HepG2 (cell line): ENCODE measurements around the gene TCF19. TPM values are rescaled to one million over a fixed set of nuclear protein-coding genes. Genes with fewer than 3 reads are reported as not detected.
A peak's percentile ranks its signal among the peaks of the same experiment; 100 is the strongest.

Experiments used
- AFF4 ChIP-seq: sonication (generic); formaldehyde crosslinking; IDR thresholded peaks from 2 replicates; pipeline ENCODE4 v1.4.0; 2020; ENCODE audit warnings: missing genetic modification reagents
- FOXO1 ChIP-seq: sonication (generic); formaldehyde crosslinking; IDR thresholded peaks from 2 replicates; pipeline ENCODE4 v1.4.0; 2020; ENCODE audit warnings: missing genetic modification reagents
- NONO ChIP-seq, 2 experiments: fragments of 450-650 bp in 1 of 2; sonication (generic) in 1 of 2; formaldehyde crosslinking in 1 of 2; IDR thresholded peaks in 1 of 2; conservative IDR thresholded peaks in 1 of 2; 2 replicates each; pipeline versions ENCODE4 v1.6.1 to v1.8.0; 2017 to 2022; ENCODE audit warnings: mild to moderate bottlenecking in 1 of 2, missing genetic modification reagents in 1 of 2, moderate library complexity in 1 of 2
- PRMT3 ChIP-seq: sonication (generic); formaldehyde crosslinking; IDR thresholded peaks from 2 replicates; pipeline ENCODE4 v1.8.1; 2022; ENCODE audit warnings: low read depth, mild to moderate bottlenecking, moderate library complexity, missing genetic modification reagents, borderline replicate concordance
- REPIN1 ChIP-seq: sonication (generic); formaldehyde crosslinking; IDR thresholded peaks from 2 replicates; pipeline ENCODE4 v1.8.0; 2022; ENCODE audit warnings: missing genetic modification reagents, low read depth, mild to moderate bottlenecking, borderline replicate concordance
- SMC3 ChIP-seq: IDR thresholded peaks from 2 replicates; pipeline ENCODE4 v1.6.1; 2011; ENCODE audit warnings: low read length, improper control_type of control experiment
- USF2 ChIP-seq, 2 experiments: sonication (generic) in 1 of 2; formaldehyde crosslinking in 1 of 2; IDR thresholded peaks; 2 replicates each; pipeline versions ENCODE4 v1.5.1 to v1.6.1; 2011 to 2020; ENCODE audit warnings: borderline replicate concordance in 1 of 2, low read depth in 1 of 2, low read length in 1 of 2, mild to moderate bottlenecking in 1 of 2, missing genetic modification reagents in 1 of 2, moderate library complexity in 1 of 2
- ZNF264 ChIP-seq: sonication (generic); formaldehyde crosslinking; IDR thresholded peaks from 2 replicates; pipeline ENCODE4 v1.4.0; 2020; ENCODE audit warnings: missing genetic modification reagents
- ZNF292 ChIP-seq: sonication (generic); formaldehyde crosslinking; IDR thresholded peaks from 2 replicates; pipeline ENCODE4 v1.8.1; 2022; ENCODE audit warnings: mild to moderate bottlenecking, low read depth, missing genetic modification reagents, borderline replicate concordance
- ZNF549 ChIP-seq: sonication (generic); formaldehyde crosslinking; IDR thresholded peaks from 2 replicates; pipeline ENCODE4 v1.5.0; 2020; ENCODE audit warnings: missing genetic modification reagents
- ZNF552 ChIP-seq: sonication (generic); formaldehyde crosslinking; IDR thresholded peaks from 2 replicates; pipeline ENCODE4 v1.9.0; 2022; ENCODE audit warnings: missing genetic modification reagents, mild to moderate bottlenecking, borderline replicate concordance
- ZNF569 ChIP-seq: sonication (generic); formaldehyde crosslinking; IDR thresholded peaks from 2 replicates; pipeline ENCODE4 v1.5.0; 2020; ENCODE audit warnings: mild to moderate bottlenecking, missing genetic modification reagents, moderate library complexity, borderline replicate concordance
- ZNF720 ChIP-seq: sonication (generic); formaldehyde crosslinking; IDR thresholded peaks from 2 replicates; pipeline ENCODE4 v1.4.0; 2020; ENCODE audit warnings: missing genetic modification reagents
- ZNF800 ChIP-seq: sonication (generic); formaldehyde crosslinking; IDR thresholded peaks from 2 replicates; pipeline ENCODE4 v1.4.0; 2020; ENCODE audit warnings: missing genetic modification reagents
- polyA plus RNA-seq, 8 experiments: library from polyadenylated mRNA; depleted of rRNA in 3 of 8; stranded (reverse) in 7 of 8; unstranded in 1 of 8; fragments of >200 nt; fragmentation: Illumina TruSeq in 4 of 8; extraction: Trizol in 4 of 8; gene quantifications; 2 replicates each; pipeline versions ENCODE4 v1.2.1 to v1.2.3, GENCODE V29; 2011 to 2016; ENCODE audit warnings: low read depth in 4 of 8, missing spikeins in 1 of 8, mixed read lengths in 1 of 8; ENCODE audit not compliant: insufficient read depth in 1 of 8
- total RNA-seq, 5 experiments: library from RNA; depleted of rRNA; stranded (reverse); fragments of >200 nt; fragmentation: Illumina TruSeq; extraction: Trizol; gene quantifications; 2 replicates each; pipeline ENCODE4 v1.2.3, GENCODE V29; 2016; ENCODE audit warnings: low read depth in 1 of 5
- TF ChIP-seq, protein P1 (sequence below): sonication (generic); formaldehyde crosslinking; IDR thresholded peaks from 2 replicates; pipeline ENCODE4 v1.8.0; 2022; ENCODE audit warnings: low read depth, missing genetic modification reagents
- TF ChIP-seq, protein P2 (sequence below): sonication (generic); formaldehyde crosslinking; IDR thresholded peaks from 2 replicates; pipeline ENCODE4 v1.8.0; 2022; ENCODE audit warnings: mild to moderate bottlenecking, missing genetic modification reagents, moderate library complexity

TCF19 gene
- total and polyA plus RNA-seq, 2 of the 13 experiments (the other 11 are each of a cell fraction or from before 2014, with no cell fraction given) = 4.9 to 22.2 TPM

DNA sequence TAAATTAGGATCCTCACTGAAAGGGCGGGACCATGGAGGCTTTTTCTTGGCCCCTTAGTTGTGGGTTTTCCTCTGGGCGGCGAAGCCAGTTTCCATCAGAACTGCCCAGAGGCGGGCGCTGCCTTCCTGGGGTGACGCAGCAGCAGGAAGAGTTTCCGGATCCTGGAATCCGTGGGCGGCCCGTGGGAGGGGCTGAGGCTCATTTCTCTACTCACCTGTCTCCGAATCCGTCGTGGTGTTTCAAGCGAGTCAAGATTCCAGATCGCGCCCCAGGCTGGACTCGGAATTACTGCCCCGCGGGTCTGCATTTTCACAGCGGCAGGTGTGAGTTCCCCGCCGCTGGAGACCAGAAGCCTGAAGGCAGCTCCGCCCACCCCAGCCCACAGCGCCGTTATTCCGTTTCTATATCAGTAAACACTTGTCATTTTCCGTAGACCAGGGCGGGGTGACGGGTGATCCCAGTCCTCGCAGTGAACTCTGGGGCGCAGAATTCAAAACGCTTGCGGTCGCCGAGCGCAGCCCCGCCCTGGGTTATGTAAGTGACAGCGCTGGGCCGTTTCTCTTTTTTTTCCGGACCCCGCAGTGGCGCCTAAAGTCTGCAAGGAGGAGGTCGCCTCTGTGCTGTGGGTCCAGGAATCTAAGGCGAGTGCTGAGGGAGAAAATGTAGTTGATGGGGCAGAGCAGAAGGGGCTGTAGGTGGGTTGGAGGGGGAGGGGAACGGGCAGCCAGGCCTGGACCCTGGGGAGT is 39.3 kb downstream of the TCF19 start (continued):
- TF ChIP-seq AFF4 (CRISPR knock-in tag) (no peak), ZNF292 (CRISPR knock-in tag) (peak; percentile 40; the same call in 1 of the 2 replicates), ZNF800 (CRISPR knock-in tag) (no peak), USF2 (IDR thresholded peaks at IDR 0.05; ENCODE audit: low read depth, low read length) (no peak), USF2 (CRISPR knock-in tag; IDR thresholded peaks at IDR 0.05; ENCODE audit: borderline replicate concordance) (no peak), REPIN1 (CRISPR knock-in tag) (no peak; the same call in 1 of the 2 replicates), SMC3 (no peak), PRMT3 (0 out of 2 replicates have a peak, but pooled peaks have one; percentile 15), ZNF264 (CRISPR knock-in tag) (0 out of 2 replicates have a peak, but pooled peaks have one; percentile 17), ZNF569 (CRISPR knock-in tag) (peak; percentile 88), ZNF549 (CRISPR knock-in tag) (no peak), NONO (IDR thresholded peaks at IDR 0.05) (no peak), NONO (CRISPR knock-in tag; conservative IDR thresholded peaks at IDR 0.05) (peak; percentile 48; the same call in 1 of the 2 replicates), ZNF552 (no peak), FOXO1 (CRISPR knock-in tag) (no peak), ZNF720 (CRISPR knock-in tag) (no peak)
- TF ChIP-seq, protein P1, sequence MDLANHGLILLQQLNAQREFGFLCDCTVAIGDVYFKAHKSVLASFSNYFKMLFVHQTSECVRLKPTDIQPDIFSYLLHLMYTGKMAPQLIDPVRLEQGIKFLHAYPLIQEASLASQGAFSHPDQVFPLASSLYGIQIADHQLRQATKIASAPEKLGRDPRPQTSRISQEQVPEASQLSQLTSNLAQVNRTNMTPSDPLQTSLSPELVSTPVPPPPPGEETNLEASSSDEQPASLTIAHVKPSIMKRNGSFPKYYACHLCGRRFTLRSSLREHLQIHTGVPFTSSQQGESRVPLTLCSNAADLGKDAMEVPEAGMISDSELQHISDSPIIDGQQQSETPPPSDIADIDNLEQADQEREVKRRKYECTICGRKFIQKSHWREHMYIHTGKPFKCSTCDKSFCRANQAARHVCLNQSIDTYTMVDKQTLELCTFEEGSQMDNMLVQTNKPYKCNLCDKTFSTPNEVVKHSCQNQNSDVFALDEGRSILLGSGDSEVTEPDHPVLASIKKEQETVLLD (CRISPR knock-in tag) = peak; percentile 67; the same call in 1 of the 2 replicates
- TF ChIP-seq, protein P2, sequence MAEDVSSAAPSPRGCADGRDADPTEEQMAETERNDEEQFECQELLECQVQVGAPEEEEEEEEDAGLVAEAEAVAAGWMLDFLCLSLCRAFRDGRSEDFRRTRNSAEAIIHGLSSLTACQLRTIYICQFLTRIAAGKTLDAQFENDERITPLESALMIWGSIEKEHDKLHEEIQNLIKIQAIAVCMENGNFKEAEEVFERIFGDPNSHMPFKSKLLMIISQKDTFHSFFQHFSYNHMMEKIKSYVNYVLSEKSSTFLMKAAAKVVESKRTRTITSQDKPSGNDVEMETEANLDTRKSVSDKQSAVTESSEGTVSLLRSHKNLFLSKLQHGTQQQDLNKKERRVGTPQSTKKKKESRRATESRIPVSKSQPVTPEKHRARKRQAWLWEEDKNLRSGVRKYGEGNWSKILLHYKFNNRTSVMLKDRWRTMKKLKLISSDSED (CRISPR knock-in tag) = no peak
